K562 (cell line): Measurements from ENCODE around the gene ELMOD1. TPM values are rescaled to one million over a fixed set of nuclear protein-coding genes. Genes with fewer than 3 reads are reported as not detected.

Experiments used
- ATAC-seq: fragments of 200-7000 bp; cut with Tn5 transposase; 3 replicates; pipeline ENCODE4 v1.9.1; 2020; ENCODE audit warnings: moderate library complexity
- BruUV-seq: library from RNA; stranded (reverse); fragments of 400-500 nt; replicated peaks from 2 replicates; lab custom pipeline; 2021; lab: Mats Ljungman, UMichigan
- CTCF ChIA-PET: fragments of 300-600 bp; formaldehyde crosslinking; extraction: SDS; loops from one replicate; lab custom pipeline; 2021; ENCODE audit warnings: low intra/inter-chr PET ratio; lab: Yijun Ruan, JAX
- POLR2A ChIA-PET: fragments of 300-600, 350-650 bp; sonication (Branson Sonifier 250); formaldehyde crosslinking; extraction: SDS; loops from one replicate; lab custom pipeline; 2021; ENCODE audit warnings: antibody characterized with exemption, inconsistent platforms; lab: Yijun Ruan, JAX
- DNase-seq, 4 experiments: peaks; one replicate each; pipeline versions ENCODE4 v3.0.0 to v3.0.0-alpha.2; 2011 to 2018; ENCODE audit warnings: low spot score in 3 of 4, mixed read lengths in 3 of 4; ENCODE audit errors: extremely low read depth in 1 of 4
- FAIRE-seq: peaks from 2 replicates; lab custom pipeline; 2011; peaks lifted over from hg19 to GRCh38; lab: Jason Lieb, UNC
- H2AFZ ChIP-seq: 2 replicates; pipeline ENCODE4 v1.6.0; 2011; ENCODE audit warnings: low read depth, low read length, control low read depth, inconsistent platforms
- H3K27ac ChIP-seq: fragments of 200-600 bp; 3 replicates; pipeline ENCODE4 v1.8.0; 2011; ENCODE audit warnings: low read depth, mild to moderate bottlenecking, control low read depth, inconsistent platforms, low read length, moderate library complexity, mixed read lengths; ENCODE audit errors: extremely low read depth
- H3K27me3 ChIP-seq, 2 experiments: fragments of 300-600 bp in 1 of 2; 2 replicates in 1 of 2; 3 replicates in 1 of 2; pipeline versions ENCODE4 v1.6.0 to v1.8.0; 2011; ENCODE audit warnings: inconsistent platforms in 2 of 2, low read length in 2 of 2, mild to moderate bottlenecking in 1 of 2, mixed read lengths in 1 of 2, moderate library complexity in 1 of 2; ENCODE audit not compliant: control insufficient read depth in 2 of 2, insufficient read depth in 2 of 2
- H3K36me3 ChIP-seq: fragments of 300-600 bp; 3 replicates; pipeline ENCODE4 v1.8.0; 2011; ENCODE audit warnings: mild to moderate bottlenecking, low read length, inconsistent platforms; ENCODE audit not compliant: control insufficient read depth, insufficient read depth
- H3K4me1 ChIP-seq, 2 experiments: fragments of 200-600 bp in 1 of 2; replicated peaks in 1 of 2; 2 replicates in 1 of 2; 3 replicates in 1 of 2; pipeline versions ENCODE4 v1.5.1 to v1.8.0; 2011; ENCODE audit warnings: inconsistent platforms in 2 of 2, low read length in 2 of 2, mild to moderate bottlenecking in 1 of 2, mixed read lengths in 1 of 2, moderate library complexity in 1 of 2; ENCODE audit not compliant: control insufficient read depth in 2 of 2, insufficient read depth in 2 of 2
- H3K4me2 ChIP-seq: 2 replicates; pipeline ENCODE4 v1.6.1; 2011; ENCODE audit warnings: low read length, control low read depth, inconsistent platforms, mixed read lengths; ENCODE audit not compliant: insufficient read depth
- H3K4me3 ChIP-seq: fragments of 200-600 bp; sonication (generic), shearing (Covaris generic); 2 replicates; pipeline ENCODE4 v1.5.1; 2016; ENCODE audit warnings: control low read depth, inconsistent platforms
- H3K79me2 ChIP-seq: fragments of 200-600 bp; 3 replicates; pipeline ENCODE4 v1.8.0; 2011; ENCODE audit warnings: low read length, inconsistent platforms; ENCODE audit not compliant: control insufficient read depth, insufficient read depth
- H3K9ac ChIP-seq, 2 experiments: 2 replicates each; pipeline versions ENCODE4 v1.6.0 to v1.6.1; 2011; ENCODE audit warnings: low read depth in 2 of 2, low read length in 2 of 2, control low read depth in 1 of 2, inconsistent platforms in 1 of 2, mild to moderate bottlenecking in 1 of 2, mixed read lengths in 1 of 2; ENCODE audit not compliant: insufficient read depth in 1 of 2
- H3K9me1 ChIP-seq: one replicate; pipeline ENCODE4 v1.6.0; 2011; ENCODE audit warnings: inconsistent platforms, mild to moderate bottlenecking, low read length, moderate library complexity; ENCODE audit not compliant: control insufficient read depth, insufficient read depth
- H3K9me3 ChIP-seq: replicated peaks from 2 replicates; pipeline ENCODE4 v1.5.1; 2011; ENCODE audit warnings: low read depth, low read length, inconsistent platforms; ENCODE audit not compliant: control insufficient read depth, insufficient read depth
- H4K20me1 ChIP-seq: replicated peaks from 2 replicates; pipeline ENCODE4 v1.6.1; 2011; ENCODE audit warnings: low read length, inconsistent platforms, mixed read lengths; ENCODE audit not compliant: control insufficient read depth, insufficient read depth
- FOS ChIP-seq: IDR thresholded peaks from 3 replicates; pipeline ENCODE4 v1.6.1; 2011; ENCODE audit not compliant: insufficient read length; ENCODE audit errors: extremely low read depth
- FOXA3 ChIP-seq, 2 experiments: fragments of 450-650 bp in 1 of 2; sonication (generic) in 1 of 2; formaldehyde crosslinking; IDR thresholded peaks in 1 of 2; conservative IDR thresholded peaks in 1 of 2; 2 replicates each; pipeline versions ENCODE4 v1.4.0 to v1.8.0; 2020 to 2022; ENCODE audit warnings: mild to moderate bottlenecking in 2 of 2, missing genetic modification reagents in 1 of 2
- GATAD2A ChIP-seq: fragments of 450-650 bp; IDR thresholded peaks from 2 replicates; pipeline ENCODE4 v1.6.1; 2017
- HDAC2 ChIP-seq: fragments of 450-650 bp; IDR thresholded peaks from 2 replicates; pipeline ENCODE4 v1.6.1; 2016; ENCODE audit warnings: mild to moderate bottlenecking
- JUND ChIP-seq, 2 experiments: IDR thresholded peaks; 2 replicates in 1 of 2; 3 replicates in 1 of 2; pipeline ENCODE4 v1.6.1; 2011; ENCODE audit warnings: borderline replicate concordance in 2 of 2, low read depth in 2 of 2, low read length in 2 of 2, improper control_type of control experiment in 1 of 2, missing biosample characterization in 1 of 2, missing genetic modification characterization in 1 of 2, missing genetic modification reagents in 1 of 2
- NCOA6 ChIP-seq: fragments of 450-650 bp; IDR thresholded peaks from 2 replicates; pipeline ENCODE4 v1.6.1; 2017; ENCODE audit warnings: mild to moderate bottlenecking
- NFIX ChIP-seq: fragments of 250-450 bp; sonication (Bioruptor Pico); IDR thresholded peaks from 2 replicates; pipeline ENCODE4 v1.4.0; 2020; ENCODE audit warnings: low read depth, mild to moderate bottlenecking, moderate library complexity
- SMARCC2 ChIP-seq: fragments of 450-650 bp; IDR thresholded peaks from 2 replicates; pipeline ENCODE4 v1.6.1; 2017; ENCODE audit warnings: antibody characterized with exemption, moderate library complexity, mild to moderate bottlenecking, low read depth
- SOX6 ChIP-seq: fragments of 450-650 bp; IDR thresholded peaks from 2 replicates; pipeline ENCODE4 v1.6.1; 2014; ENCODE audit warnings: mild to moderate bottlenecking
- YY1 ChIP-seq, 3 experiments: IDR thresholded peaks; 2 replicates each; pipeline ENCODE4 v1.6.1; 2011; ENCODE audit warnings: low read length in 2 of 3, mild to moderate bottlenecking in 2 of 3, moderate library complexity in 2 of 3, borderline replicate concordance in 1 of 3, control low read depth in 1 of 3, low read depth in 1 of 3; ENCODE audit not compliant: insufficient read depth in 3 of 3, insufficient replicate concordance in 2 of 3, control insufficient read depth in 1 of 3, insufficient read length in 1 of 3; ENCODE audit errors: extremely low read depth in 1 of 3
- WGBS: fragments of 100-300 bp; shearing (Covaris generic); methylation state at CpG from one replicate; pipeline ENCODE4 v1.1.6; 2016; ENCODE audit warnings: low coverage, mixed read lengths; ENCODE audit not compliant: insufficient coverage; ENCODE audit errors: missing lambda C conversion rate; 5-methylcytosine and 5-hydroxymethylcytosine counted together
- in situ Hi-C: fragments of 300-500 bp; cut with MboI; formaldehyde crosslinking; loops from 4 replicates; pipeline ENCODE4 v1.15.0; 2018; ENCODE audit warnings: inconsistent platforms, mixed read lengths
- intact Hi-C: fragments of 100-400 bp; cut with micrococcal nuclease; formaldehyde crosslinking; loops from 2 replicates; pipeline ENCODE4 v1.14.2; 2022
- polyA plus RNA-seq, 8 experiments: library from polyadenylated mRNA; depleted of rRNA in 4 of 8; stranded (reverse) in 5 of 8; unstranded in 3 of 8; fragments of >200 nt; fragmentation: Nextera tagmentation in 2 of 8; fragmentation: Illumina TruSeq in 1 of 8; extraction: Ambion mirVana in 2 of 8; extraction: Trizol in 1 of 8; gene quantifications; 2 replicates each; pipeline versions ENCODE4 v1.2.1 to v1.2.3, GENCODE V29; 2011 to 2014; ENCODE audit warnings: inconsistent platforms in 1 of 8, missing spikeins in 1 of 8
- total RNA-seq, 7 experiments: library from RNA; depleted of rRNA in 6 of 7; stranded (reverse); fragments of >200 nt in 6 of 7; fragmentation: Illumina TruSeq in 2 of 7; extraction: Trizol in 2 of 7; gene quantifications; 2 replicates each; pipeline versions ENCODE4 v1.2.1 to v1.2.3, GENCODE V29; 2011 to 2021; ENCODE audit warnings: low replicate concordance in 1 of 7
- TF ChIP-seq, protein P1 (sequence below): fragments of 250-450 bp; sonication (Bioruptor Pico); IDR thresholded peaks from 2 replicates; pipeline ENCODE4 v1.8.0; 2021; ENCODE audit warnings: moderate library complexity, mild to moderate bottlenecking, inconsistent platforms
- TF ChIP-seq, protein P2 (sequence below): fragments of 250-450 bp; sonication (Bioruptor Pico); IDR thresholded peaks from 2 replicates; pipeline ENCODE4 v1.4.0; 2020; ENCODE audit warnings: mild to moderate bottlenecking, moderate library complexity

The ELMOD1 gene
- total and polyA plus RNA-seq, 9 of the 15 experiments (the other 6 are each of a cell fraction or from before 2014, with no cell fraction given): not detected

- no peak for FAIRE-seq
- in situ Hi-C loops: no loop called here
These were observed 45.8 kb upstream of the ELMOD1 start for GRCh38 chr11:107545101-107545514.

More at GRCh38 chr11:107545101-107545514, 45.8 kb upstream of the ELMOD1 start:
- H3K4me1 ChIP-seq: no peaks in the 10 kb centered on the region
- H3K4me3 ChIP-seq: no peak overlapping the region
- no peaks in the 10 kb centered on the region for H3K79me2 ChIP-seq
- ChIA-PET CTCF (no interaction called here), POLR2A (no interaction called here)
- no peak overlapping the region for H3K27ac ChIP-seq
- DNase-seq: no peak
- intact Hi-C loops: loop anchor here (10.0 kb wide), 1 partner anchor 290 kb away; no protein-coding TSS in a partner anchor
- no peak overlapping the region for H3K4me2 ChIP-seq
- no TSS peak for BruUV-seq
- no peaks in the 10 kb centered on the region for H4K20me1 ChIP-seq
- peaks cover 16% of the 10 kb centered on the region; the same call in 2 of the 3 replicates for H3K36me3 ChIP-seq
- WGBS: 100% methylated on average over 1 of the region's 1 CpG
- no peaks in the 10 kb centered on the region for H3K9me1 ChIP-seq
- TF ChIP-seq YY1 (IDR thresholded peaks at IDR 0.05; ENCODE audit: borderline replicate concordance in 1 of 3, control insufficient read depth in 1 of 3, extremely low read depth in 1 of 3, insufficient read depth in 3 of 3, insufficient read length in 1 of 3, insufficient replicate concordance in 2 of 3, low read depth in 1 of 3, low read length in 2 of 3) (no peak), NFIX (CRISPR knock-in tag) (no peak), FOXA3 (CRISPR knock-in tag; conservative IDR thresholded peaks at IDR 0.05 in 1 of 2, IDR thresholded peaks at IDR 0.05 in 1 of 2) (no peak), FOS (no peak), SMARCC2 (no peak), JUND (IDR thresholded peaks at IDR 0.05; ENCODE audit: borderline replicate concordance, low read depth, low read length) (no peak), JUND (tag; IDR thresholded peaks at IDR 0.05; ENCODE audit: borderline replicate concordance, low read depth, low read length) (no peak), SOX6 (no peak), GATAD2A (no peak), HDAC2 (no peak), NCOA6 (no peak)
- TF ChIP-seq, protein P1, sequence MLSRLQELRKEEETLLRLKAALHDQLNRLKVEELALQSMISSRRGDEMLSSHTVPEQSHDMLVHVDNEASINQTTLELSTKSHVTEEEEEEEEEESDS (CRISPR knock-in tag): no peak
- TF ChIP-seq, protein P2, sequence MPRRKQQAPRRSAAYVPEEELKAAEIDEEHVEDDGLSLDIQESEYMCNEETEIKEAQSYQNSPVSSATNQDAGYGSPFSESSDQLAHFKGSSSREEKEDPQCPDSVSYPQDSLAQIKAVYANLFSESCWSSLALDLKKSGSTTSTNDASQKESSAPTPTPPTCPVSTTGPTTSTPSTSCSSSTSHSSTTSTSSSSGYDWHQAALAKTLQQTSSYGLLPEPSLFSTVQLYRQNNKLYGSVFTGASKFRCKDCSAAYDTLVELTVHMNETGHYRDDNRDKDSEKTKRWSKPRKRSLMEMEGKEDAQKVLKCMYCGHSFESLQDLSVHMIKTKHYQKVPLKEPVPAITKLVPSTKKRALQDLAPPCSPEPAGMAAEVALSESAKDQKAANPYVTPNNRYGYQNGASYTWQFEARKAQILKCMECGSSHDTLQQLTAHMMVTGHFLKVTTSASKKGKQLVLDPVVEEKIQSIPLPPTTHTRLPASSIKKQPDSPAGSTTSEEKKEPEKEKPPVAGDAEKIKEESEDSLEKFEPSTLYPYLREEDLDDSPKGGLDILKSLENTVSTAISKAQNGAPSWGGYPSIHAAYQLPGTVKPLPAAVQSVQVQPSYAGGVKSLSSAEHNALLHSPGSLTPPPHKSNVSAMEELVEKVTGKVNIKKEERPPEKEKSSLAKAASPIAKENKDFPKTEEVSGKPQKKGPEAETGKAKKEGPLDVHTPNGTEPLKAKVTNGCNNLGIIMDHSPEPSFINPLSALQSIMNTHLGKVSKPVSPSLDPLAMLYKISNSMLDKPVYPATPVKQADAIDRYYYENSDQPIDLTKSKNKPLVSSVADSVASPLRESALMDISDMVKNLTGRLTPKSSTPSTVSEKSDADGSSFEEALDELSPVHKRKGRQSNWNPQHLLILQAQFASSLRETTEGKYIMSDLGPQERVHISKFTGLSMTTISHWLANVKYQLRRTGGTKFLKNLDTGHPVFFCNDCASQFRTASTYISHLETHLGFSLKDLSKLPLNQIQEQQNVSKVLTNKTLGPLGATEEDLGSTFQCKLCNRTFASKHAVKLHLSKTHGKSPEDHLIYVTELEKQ: no peak
- no peak for ATAC-seq
- no peak overlapping the region for H3K9ac ChIP-seq
- no peaks in the 10 kb centered on the region for H3K9me3 ChIP-seq
- no peaks in the 10 kb centered on the region for H3K27me3 ChIP-seq
- no peak overlapping the region for H2AFZ ChIP-seq
